Measurements from ENCODE around the gene MAVS.

The MAVS gene

DNA sequence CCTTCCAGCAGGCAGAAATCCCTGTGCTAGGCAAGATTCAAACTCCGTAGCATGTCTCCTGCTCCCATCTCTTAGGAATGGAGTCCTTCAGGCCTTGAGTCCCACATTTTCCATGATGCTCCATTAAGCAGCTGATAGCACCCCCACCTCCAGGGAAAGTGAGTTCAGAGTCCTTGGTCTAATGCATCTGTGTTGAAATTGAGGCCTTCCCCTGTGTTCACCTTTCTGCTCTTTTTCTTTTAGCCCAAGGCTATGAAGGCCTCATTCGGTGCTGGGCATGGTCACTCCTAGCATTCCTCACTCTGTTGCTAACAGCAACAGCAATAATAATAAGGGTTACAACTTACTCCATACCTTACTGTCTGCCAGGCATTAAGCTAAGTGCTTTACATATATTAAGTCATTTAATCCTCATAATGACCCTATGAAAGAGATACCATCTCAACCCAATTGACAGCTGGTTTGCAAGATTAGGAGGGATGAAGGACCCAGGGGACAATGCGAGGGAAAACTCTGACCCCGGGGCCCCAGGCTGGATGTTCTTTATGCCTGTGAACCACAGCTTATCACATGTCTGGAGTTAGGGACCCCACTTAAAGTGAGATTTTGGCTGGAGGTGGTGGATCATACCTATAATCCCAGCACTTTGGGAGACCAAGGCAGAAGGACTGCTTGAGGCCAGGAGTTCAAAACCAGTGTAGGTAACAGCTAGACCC, 25.1 kb downstream of the MAVS start (continued):
- no peak for TF ChIP-seq PATZ1 (CRISPR knock-in tag; IDR thresholded peaks at IDR 0.05; ENCODE audit: borderline replicate concordance)
- no peak for TF ChIP-seq ISL1 (CRISPR knock-in tag; IDR thresholded peaks at IDR 0.05)
- TF ChIP-seq PPARA (CRISPR knock-in tag; IDR thresholded peaks at IDR 0.05; ENCODE audit: borderline replicate concordance), result no peak
- TF ChIP-seq, protein P1, sequence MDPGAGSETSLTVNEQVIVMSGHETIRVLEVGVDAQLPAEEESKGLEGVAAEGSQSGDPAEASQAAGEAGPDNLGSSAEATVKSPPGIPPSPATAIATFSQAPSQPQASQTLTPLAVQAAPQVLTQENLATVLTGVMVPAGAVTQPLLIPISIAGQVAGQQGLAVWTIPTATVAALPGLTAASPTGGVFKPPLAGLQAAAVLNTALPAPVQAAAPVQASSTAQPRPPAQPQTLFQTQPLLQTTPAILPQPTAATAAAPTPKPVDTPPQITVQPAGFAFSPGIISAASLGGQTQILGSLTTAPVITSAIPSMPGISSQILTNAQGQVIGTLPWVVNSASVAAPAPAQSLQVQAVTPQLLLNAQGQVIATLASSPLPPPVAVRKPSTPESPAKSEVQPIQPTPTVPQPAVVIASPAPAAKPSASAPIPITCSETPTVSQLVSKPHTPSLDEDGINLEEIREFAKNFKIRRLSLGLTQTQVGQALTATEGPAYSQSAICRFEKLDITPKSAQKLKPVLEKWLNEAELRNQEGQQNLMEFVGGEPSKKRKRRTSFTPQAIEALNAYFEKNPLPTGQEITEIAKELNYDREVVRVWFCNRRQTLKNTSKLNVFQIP (CRISPR knock-in tag; IDR thresholded peaks at IDR 0.05; ENCODE audit: borderline replicate concordance, low read depth), result no peak
- TF ChIP-seq ZC3H10 (CRISPR knock-in tag; IDR thresholded peaks at IDR 0.05), result no peak

- no peak for ATAC-seq
- no peak for TF ChIP-seq PATZ1 (CRISPR knock-in tag; IDR thresholded peaks at IDR 0.05; ENCODE audit: borderline replicate concordance)
- no peak for TF ChIP-seq GLIS3 (CRISPR knock-in tag; IDR thresholded peaks at IDR 0.05)
- TF ChIP-seq ZFP3 (CRISPR knock-in tag; IDR thresholded peaks at IDR 0.05), result no peak
- TF ChIP-seq BACH2 (CRISPR knock-in tag; IDR thresholded peaks at IDR 0.05; ENCODE audit: borderline replicate concordance), result no peak
- no peak for TF ChIP-seq TSHZ2 (CRISPR knock-in tag; IDR thresholded peaks at IDR 0.05)
- no peak for TF ChIP-seq ZNF8 (CRISPR knock-in tag; IDR thresholded peaks at IDR 0.05)
- TF ChIP-seq SNAI2 (CRISPR knock-in tag; IDR thresholded peaks at IDR 0.05), result no peak
- TF ChIP-seq TCF4 (CRISPR knock-in tag; IDR thresholded peaks at IDR 0.05; ENCODE audit: borderline replicate concordance), result no peak
- TF ChIP-seq PPARA (CRISPR knock-in tag; IDR thresholded peaks at IDR 0.05; ENCODE audit: borderline replicate concordance), result no peak
- no peak for TF ChIP-seq ZNF565 (CRISPR knock-in tag; conservative IDR thresholded peaks at IDR 0.05; ENCODE audit: low read depth)
- no peak for TF ChIP-seq CSRNP3 (CRISPR knock-in tag; IDR thresholded peaks at IDR 0.05)
- no peak for TF ChIP-seq RARB (CRISPR knock-in tag; IDR thresholded peaks at IDR 0.05)
Observed at GRCh38 chr20:3873507-3873906, 26.9 kb downstream of the MAVS start.

DNA sequence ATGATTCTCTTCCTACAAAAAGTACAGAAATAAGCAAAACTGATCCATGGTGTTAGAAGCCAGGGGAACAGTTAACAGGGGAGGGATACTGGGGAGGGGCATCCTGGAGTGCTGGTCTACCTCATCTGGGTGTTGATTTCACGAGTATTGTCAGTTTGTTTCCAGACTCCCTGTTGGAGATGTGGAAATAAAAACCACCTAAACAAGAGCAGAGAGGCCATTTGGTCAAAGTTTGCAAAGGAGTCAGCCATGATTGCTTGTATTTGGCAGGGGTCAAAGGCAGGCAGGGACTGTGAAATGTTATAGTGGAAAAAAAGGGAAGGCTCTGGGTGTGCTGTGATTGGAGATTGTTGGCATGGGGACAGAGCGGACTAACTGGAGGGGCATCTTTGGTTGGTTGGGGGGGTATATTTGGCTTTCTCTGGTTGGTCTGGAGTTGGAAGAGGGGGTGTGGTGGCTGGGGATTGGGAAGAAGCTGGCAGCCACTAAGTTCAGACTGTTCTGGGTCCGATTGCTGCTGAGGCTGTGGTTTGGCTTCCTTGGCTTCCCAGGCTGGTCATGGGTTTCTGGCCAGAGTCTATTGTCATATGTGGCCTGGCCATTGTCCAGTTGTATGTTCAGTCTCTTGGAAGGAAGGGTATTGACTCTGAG, 27.7 kb downstream of the MAVS start:
- ATAC-seq, result no peak
- TF ChIP-seq ZFP3 (CRISPR knock-in tag; IDR thresholded peaks at IDR 0.05), result no peak
- TF ChIP-seq BACH2 (CRISPR knock-in tag; IDR thresholded peaks at IDR 0.05; ENCODE audit: borderline replicate concordance), result no peak
- TF ChIP-seq CSRNP3 (CRISPR knock-in tag; IDR thresholded peaks at IDR 0.05), result no peak
- TF ChIP-seq TSHZ2 (CRISPR knock-in tag; IDR thresholded peaks at IDR 0.05), result no peak
- no peak for TF ChIP-seq SNAI2 (CRISPR knock-in tag; IDR thresholded peaks at IDR 0.05)
- TF ChIP-seq, protein P2, sequence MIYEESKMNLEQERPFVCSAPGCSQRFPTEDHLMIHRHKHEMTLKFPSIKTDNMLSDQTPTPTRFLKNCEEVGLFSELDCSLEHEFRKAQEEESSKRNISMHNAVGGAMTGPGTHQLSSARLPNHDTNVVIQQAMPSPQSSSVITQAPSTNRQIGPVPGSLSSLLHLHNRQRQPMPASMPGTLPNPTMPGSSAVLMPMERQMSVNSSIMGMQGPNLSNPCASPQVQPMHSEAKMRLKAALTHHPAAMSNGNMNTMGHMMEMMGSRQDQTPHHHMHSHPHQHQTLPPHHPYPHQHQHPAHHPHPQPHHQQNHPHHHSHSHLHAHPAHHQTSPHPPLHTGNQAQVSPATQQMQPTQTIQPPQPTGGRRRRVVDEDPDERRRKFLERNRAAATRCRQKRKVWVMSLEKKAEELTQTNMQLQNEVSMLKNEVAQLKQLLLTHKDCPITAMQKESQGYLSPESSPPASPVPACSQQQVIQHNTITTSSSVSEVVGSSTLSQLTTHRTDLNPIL (CRISPR knock-in tag; IDR thresholded peaks at IDR 0.05; ENCODE audit: low read depth), result no peak
- no peak for TF ChIP-seq PATZ1 (CRISPR knock-in tag; IDR thresholded peaks at IDR 0.05; ENCODE audit: borderline replicate concordance)
- TF ChIP-seq GLIS3 (CRISPR knock-in tag; IDR thresholded peaks at IDR 0.05), result no peak
